Keratinocyte (primary cell): ENCODE measurements around the gene GPRIN2. TPM values are rescaled to one million over a fixed set of nuclear protein-coding genes. Genes with fewer than 3 reads are reported as not detected.

Source experiments
- DNase-seq: peaks from one replicate; pipeline ENCODE4 v3.0.0-alpha.2; 2011; ENCODE audit warnings: low read depth, missing footprints, low spot score
- FAIRE-seq: peaks from 2 replicates; lab custom pipeline; 2011; peaks lifted over from hg19 to GRCh38; lab: Jason Lieb, UNC
- H2AFZ ChIP-seq: 2 replicates; pipeline ENCODE4 v1.6.0; 2012; ENCODE audit warnings: low read length, control low read depth, inconsistent platforms; ENCODE audit not compliant: control insufficient read depth
- H3K27ac ChIP-seq: 2 replicates; pipeline ENCODE4 v1.5.1; 2011; ENCODE audit warnings: low read length; ENCODE audit not compliant: control insufficient read depth, insufficient read depth
- H3K27me3 ChIP-seq: 3 replicates; pipeline ENCODE4 v1.6.0; 2011; ENCODE audit warnings: low read length; ENCODE audit not compliant: control insufficient read depth, insufficient read depth; ENCODE audit errors: extremely low read depth
- H3K36me3 ChIP-seq, 2 experiments: 2 replicates in 1 of 2; 3 replicates in 1 of 2; pipeline ENCODE4 v1.5.1; 2011; ENCODE audit warnings: low read length in 2 of 2, mild to moderate bottlenecking in 1 of 2; ENCODE audit not compliant: control insufficient read depth in 2 of 2, insufficient read depth in 2 of 2; ENCODE audit errors: extremely low read depth in 1 of 2
- H3K4me1 ChIP-seq: 3 replicates; pipeline ENCODE4 v1.5.1; 2011; ENCODE audit warnings: low read length; ENCODE audit not compliant: control insufficient read depth, insufficient read depth; ENCODE audit errors: extremely low read depth
- H3K4me2 ChIP-seq: 3 replicates; pipeline ENCODE4 v1.6.0; 2011; ENCODE audit warnings: low read depth, low read length; ENCODE audit not compliant: control insufficient read depth, insufficient read depth; ENCODE audit errors: extremely low read depth
- H3K4me3 ChIP-seq, 3 experiments: fragments of 200-600 bp in 1 of 3; sonication (generic) in 1 of 3; 2 replicates in 2 of 3; 3 replicates in 1 of 3; pipeline ENCODE4 v1.5.1; 2011 to 2016; ENCODE audit warnings: low read length in 3 of 3, mild to moderate bottlenecking in 3 of 3, control low read depth in 2 of 3, inconsistent platforms in 1 of 3, low read depth in 1 of 3, mixed read lengths in 1 of 3, mixed run types in 1 of 3, moderate library complexity in 1 of 3; ENCODE audit not compliant: control insufficient read depth in 2 of 3, insufficient read depth in 2 of 3; ENCODE audit errors: extremely low read depth in 1 of 3
- H3K79me2 ChIP-seq: 2 replicates; pipeline ENCODE4 v1.6.0; 2012; ENCODE audit warnings: low read length; ENCODE audit not compliant: control insufficient read depth, insufficient read depth
- H3K9ac ChIP-seq: 3 replicates; pipeline ENCODE4 v1.6.0; 2011; ENCODE audit warnings: low read length; ENCODE audit not compliant: control insufficient read depth, insufficient read depth; ENCODE audit errors: extremely low read depth
- H3K9me1 ChIP-seq: 3 replicates; pipeline ENCODE4 v1.6.0; 2011; ENCODE audit warnings: low read length; ENCODE audit not compliant: control insufficient read depth, insufficient read depth; ENCODE audit errors: extremely low read depth
- H3K9me3 ChIP-seq: 2 replicates; pipeline ENCODE4 v1.5.1; 2012; ENCODE audit warnings: low read depth, low read length; ENCODE audit not compliant: control insufficient read depth
- H4K20me1 ChIP-seq: 3 replicates; pipeline ENCODE4 v1.6.0; 2011; ENCODE audit warnings: low read length; ENCODE audit not compliant: control insufficient read depth, insufficient read depth; ENCODE audit errors: extremely low read depth
- CTCF ChIP-seq, 3 experiments: IDR thresholded peaks in 1 of 3; conservative IDR thresholded peaks in 1 of 3; optimal IDR thresholded peaks in 1 of 3; 2 replicates in 2 of 3; 3 replicates in 1 of 3; pipeline versions ENCODE3 to v1.5.1; 2011; ENCODE audit warnings: low read length in 3 of 3, mild to moderate bottlenecking in 3 of 3, moderate library complexity in 2 of 3, control low read depth in 1 of 3, inconsistent platforms in 1 of 3; ENCODE audit not compliant: insufficient read depth in 2 of 3; ENCODE audit errors: extremely low read depth in 1 of 3
- EZH2 ChIP-seq: IDR thresholded peaks from one replicate; pipeline ENCODE4 v1.6.1; 2012; ENCODE audit warnings: inconsistent platforms, mild to moderate bottlenecking, low read length, moderate library complexity
- dilution Hi-C: fragments of 300-500 bp; cut with MboI; formaldehyde crosslinking; loops from one replicate; pipeline ENCODE4 v1.7.0; 2020; ENCODE audit warnings: low sequenced_read_pairs; ENCODE audit not compliant: extremely low pct_ligation_motif_present
- polyA plus RNA-seq, 5 experiments: library from polyadenylated mRNA; depleted of rRNA in 3 of 5; stranded (reverse) in 3 of 5; stranded (forward) in 1 of 5; unstranded in 1 of 5; fragments of >200 nt; gene quantifications; 1 replicate in 1 of 5; 2 replicates in 3 of 5; 3 replicates in 1 of 5; pipeline versions ENCODE4 v1.2.1 to v1.2.3, GENCODE V29; 2011 to 2012; ENCODE audit warnings: missing spikeins in 2 of 5, low read depth in 1 of 5, low replicate concordance in 1 of 5

GPRIN2 gene
- polyA plus RNA-seq, 1 donor (not counting 4 experiments of a cell fraction or from before 2014, with no cell fraction given): 0.08 TPM

GRCh38 chr10:46560381-46560780 lies 3.9 kb upstream of the GPRIN2 start:
- FAIRE-seq (no peak), DNase-seq (no peak)
- Histone ChIP-seq H3K9ac (no peak overlapping the region), H3K36me3 (no peaks in the 10 kb centered on the region), H3K79me2 (no peaks in the 10 kb centered on the region), H4K20me1 (peaks cover 4% of the 10 kb centered on the region), H3K27me3 (peaks cover 55% of the 10 kb centered on the region), H2AFZ (no peak overlapping the region), H3K4me3 (no peak overlapping the region), H3K9me1 (no peaks in the 10 kb centered on the region), H3K9me3 (no peaks in the 10 kb centered on the region), H3K4me2 (no peak overlapping the region), H3K27ac (no peak overlapping the region), H3K4me1 (peaks cover 4% of the 10 kb centered on the region)
- TF ChIP-seq EZH2: no peak
- no peak for TF ChIP-seq CTCF (optimal IDR thresholded peaks at IDR 0.05 in 1 of 3, IDR thresholded peaks at IDR 0.05 in 1 of 3, conservative IDR thresholded peaks at IDR 0.05 in 1 of 3; ENCODE audit: extremely low read depth in 1 of 3, insufficient read depth in 2 of 3, low read length in 3 of 3)
- dilution Hi-C loops: no loop called here

GRCh38 chr10:46559231-46559671 lies 2.8 kb upstream of the GPRIN2 start:
- dilution Hi-C loops: no loop called here
- FAIRE-seq: no peak

More at GRCh38 chr10:46559231-46559671, 2.8 kb upstream of the GPRIN2 start:
- no peak for DNase-seq
- Histone ChIP-seq H3K36me3 (no peaks in the 10 kb centered on the region), H2AFZ (no peak overlapping the region), H3K9ac (no peak overlapping the region), H3K27me3 (peaks cover 64% of the 10 kb centered on the region), H3K9me1 (no peaks in the 10 kb centered on the region), H3K79me2 (no peaks in the 10 kb centered on the region), H3K27ac (no peak overlapping the region), H3K4me2 (no peak overlapping the region), H3K4me3 (no peak overlapping the region), H3K9me3 (no peaks in the 10 kb centered on the region), H4K20me1 (peaks cover 4% of the 10 kb centered on the region), H3K4me1 (peaks cover 4% of the 10 kb centered on the region)
- TF ChIP-seq CTCF (optimal IDR thresholded peaks at IDR 0.05 in 1 of 3, IDR thresholded peaks at IDR 0.05 in 1 of 3, conservative IDR thresholded peaks at IDR 0.05 in 1 of 3; ENCODE audit: extremely low read depth in 1 of 3, insufficient read depth in 2 of 3, low read length in 3 of 3) (no peak), EZH2 (no peak)
